ENCODE data around the gene SH3RF3.

The SH3RF3 gene

DNA sequence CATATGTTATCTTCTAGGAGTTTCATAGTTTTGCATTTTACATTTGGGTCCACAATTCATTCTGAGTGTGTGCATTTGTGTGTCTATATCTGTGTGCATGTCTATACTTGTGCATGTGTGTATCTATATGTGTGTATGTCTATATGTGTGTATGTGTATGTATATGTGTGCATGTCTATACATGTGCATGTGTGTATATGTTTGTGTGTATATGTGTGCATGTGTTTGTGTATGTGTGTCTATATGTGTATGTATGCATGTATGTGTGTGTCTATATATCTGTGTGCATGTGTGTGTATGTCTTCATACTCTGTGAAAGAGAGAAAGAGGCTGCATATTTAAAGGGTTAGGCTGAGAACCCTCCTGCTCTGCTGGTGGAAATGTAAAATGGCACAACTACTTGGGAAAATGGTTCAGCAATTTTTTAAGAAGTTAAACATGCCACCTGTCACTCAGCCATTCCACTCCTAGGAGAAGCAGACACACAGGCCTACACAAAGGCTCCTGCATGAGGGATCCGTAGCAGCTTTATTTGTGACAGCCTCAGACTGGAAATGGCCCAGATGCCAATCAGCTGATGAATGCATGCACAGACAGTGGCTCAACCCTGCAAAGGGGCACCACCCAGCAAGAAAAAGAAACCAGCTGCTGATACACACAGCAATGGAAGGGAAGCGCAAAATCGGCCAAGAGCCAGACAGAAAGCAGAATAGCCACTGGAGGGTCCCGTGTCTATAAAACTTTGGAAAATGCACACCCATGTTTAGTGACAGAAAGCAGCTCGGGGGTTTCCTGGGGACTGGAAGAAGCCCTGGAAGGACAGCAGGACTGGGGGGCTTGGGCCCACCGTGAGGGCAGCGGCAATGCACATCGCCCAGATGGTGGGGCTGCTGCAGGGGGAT is 337.9 kb downstream of the SH3RF3 start:
- no peak for DNase-seq

DNA sequence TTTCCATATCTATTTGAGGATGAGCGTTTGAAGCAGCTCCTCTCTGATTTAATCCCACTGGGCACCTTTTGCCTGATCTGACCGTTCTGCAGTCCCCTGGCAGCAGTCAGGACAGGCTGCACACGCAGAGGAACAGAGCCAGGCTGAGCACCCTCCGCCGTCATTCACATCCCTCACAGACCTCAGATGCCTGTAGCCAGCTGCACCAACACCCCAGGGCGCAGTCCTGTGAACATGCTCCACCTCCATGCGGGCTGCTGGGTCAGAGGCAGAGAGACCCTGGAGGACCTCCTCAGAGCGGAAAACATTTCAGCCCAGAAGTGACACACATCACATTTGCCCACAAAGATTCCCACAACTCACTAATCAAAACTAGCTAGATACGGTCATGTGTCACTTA is 338.7 kb downstream of the SH3RF3 start:
- no peak for DNase-seq

DNA sequence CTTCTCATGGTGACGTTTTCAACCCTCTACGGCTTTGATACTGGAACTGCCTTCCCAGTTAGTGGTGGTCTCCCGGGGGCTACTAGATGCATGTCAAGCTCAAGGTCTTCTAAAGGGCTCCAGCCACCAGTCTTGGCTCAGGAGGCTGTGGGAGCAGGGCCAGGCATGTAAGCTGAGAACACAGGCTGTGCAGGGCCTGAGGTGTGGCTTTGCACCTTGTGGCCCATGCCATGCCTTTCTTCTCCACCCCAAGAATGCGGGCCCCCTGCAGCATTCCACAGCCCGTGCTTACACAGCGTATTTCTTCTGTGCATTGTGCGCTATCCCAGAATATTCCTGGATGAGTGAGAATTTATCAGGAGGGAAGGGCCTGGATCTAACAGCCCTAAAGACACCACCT is 339.9 kb downstream of the SH3RF3 start:
- DNase-seq, result no peak

DNA sequence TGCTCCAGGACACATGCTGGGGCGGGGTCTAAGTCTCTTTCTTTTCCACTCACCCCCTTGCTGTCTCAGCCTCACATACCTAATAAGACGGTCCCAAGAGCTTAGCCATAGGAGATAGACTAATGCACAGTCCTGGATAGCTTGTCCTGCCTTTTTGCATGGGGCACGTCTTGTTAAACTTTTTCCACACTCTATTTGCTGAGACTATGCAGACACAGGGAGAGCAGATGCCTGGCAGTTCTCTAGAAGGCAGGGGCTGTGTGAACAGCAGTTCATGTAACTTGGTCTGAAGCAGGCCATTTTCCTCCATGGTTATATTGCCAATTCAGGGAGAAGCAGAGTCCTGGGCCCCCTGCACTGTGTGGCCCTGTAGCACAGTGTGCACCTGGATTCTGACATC is 342.7 kb downstream of the SH3RF3 start:
- no peak for DNase-seq

DNA sequence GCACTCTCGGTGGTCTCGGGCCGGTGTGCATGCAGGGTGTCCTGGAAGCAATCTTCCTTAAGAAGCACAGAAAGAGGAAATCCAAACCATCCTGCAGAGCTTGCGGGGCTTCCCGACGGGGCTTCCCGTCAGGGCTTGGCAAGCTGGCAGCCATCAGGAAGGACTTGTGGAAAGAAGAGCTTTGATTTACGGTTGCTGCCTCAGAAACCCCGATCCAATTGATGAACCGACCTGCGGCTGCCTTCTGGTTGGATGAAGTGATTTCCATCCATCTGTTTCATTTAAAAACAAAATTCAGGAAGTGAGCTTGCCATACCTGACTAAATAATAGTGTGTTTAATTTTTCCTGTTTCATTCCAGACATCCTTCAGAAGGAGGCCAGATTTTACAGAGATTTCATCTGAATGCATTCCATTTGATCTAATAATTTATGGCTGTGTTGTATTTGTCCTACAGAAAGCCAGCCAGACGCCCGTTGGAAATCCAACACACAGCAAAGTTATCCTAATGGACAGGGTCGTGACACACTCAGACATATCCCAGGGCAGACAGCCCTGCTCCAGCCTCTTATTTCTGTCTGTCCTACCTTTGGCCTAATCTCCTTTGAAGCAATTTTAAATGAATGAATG is 343.4 kb downstream of the SH3RF3 start:
- DNase-seq, result no peak

DNA sequence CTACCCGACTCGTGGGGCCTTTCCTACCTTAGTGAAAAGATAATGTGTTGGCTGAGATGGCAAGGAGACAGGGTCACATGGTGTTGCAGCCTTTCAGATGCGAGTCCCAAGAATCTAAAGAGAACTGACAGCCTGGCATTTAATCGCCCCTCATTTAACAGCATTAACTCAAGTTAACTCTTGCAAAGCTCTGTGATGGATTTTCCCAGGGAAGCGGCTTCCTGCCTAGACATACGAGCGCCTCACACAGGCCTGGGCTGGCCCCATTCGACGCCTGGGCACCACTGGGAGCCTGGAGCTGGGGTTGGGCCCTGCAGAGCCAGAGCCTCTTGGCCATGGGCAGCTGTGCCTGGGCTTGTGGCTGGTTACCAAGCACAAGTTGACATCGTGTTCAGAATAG is 344.0 kb downstream of the SH3RF3 start:
- no peak for DNase-seq

DNA sequence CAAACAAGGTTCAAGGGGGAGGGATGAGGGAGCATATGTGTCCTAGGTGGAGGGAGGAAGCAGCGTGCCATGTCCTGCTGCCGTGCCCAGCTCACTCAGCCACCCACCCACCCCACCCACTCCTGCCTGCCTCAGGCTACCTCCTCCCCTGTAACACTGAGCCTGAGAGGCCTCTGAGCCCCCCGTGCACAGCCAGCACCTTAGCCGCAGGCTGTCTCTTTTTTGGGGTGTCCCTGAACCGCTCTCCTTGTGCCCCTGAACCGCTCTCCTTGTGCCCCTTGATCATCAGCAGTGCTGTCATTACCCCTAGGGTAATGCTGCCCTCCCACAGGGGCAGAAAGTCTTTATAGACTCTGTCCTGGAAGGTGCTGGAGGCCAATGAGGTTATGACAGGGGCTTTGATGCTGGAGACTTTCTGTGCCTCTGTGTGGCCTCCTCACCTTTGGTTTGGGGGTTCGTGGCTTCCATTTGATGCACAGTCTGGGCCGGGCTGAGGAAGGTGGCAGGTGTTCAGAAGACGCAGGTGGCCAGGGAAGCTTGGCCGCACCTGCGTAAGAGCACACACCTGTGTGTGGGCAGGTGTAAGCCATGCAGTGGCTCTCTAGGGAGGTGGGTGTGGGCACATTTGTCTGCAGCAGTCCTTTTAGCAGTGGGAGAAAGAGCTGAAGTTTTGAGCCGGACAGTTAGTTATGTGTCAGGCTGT is 344.8 kb downstream of the SH3RF3 start:
- no peak for DNase-seq

DNA sequence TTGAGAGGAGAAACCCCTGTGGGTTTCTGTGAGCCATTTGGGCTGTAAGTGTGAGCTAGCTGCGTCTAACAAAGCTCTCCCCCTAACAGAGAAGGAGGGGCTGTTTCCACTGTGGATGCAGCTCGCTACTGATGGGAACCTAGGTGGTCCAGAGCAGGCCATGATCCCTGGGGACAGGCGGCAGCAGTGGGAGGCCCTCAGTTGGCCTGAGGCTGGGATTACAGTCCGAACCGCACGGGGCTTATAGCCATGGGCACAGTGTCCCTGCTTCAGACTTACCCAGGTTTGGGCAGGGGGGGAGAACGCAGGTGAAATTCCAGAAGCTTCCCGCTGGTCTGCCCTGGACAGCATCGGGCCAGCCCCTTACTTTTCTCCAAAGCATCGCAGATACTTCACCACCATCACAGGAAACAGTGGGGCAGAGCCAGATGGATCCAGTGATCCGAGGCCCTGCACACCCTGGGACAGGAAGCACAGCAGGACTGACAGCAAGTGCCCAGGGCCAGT is 345.4 kb downstream of the SH3RF3 start:
- DNase-seq, result no peak

DNA sequence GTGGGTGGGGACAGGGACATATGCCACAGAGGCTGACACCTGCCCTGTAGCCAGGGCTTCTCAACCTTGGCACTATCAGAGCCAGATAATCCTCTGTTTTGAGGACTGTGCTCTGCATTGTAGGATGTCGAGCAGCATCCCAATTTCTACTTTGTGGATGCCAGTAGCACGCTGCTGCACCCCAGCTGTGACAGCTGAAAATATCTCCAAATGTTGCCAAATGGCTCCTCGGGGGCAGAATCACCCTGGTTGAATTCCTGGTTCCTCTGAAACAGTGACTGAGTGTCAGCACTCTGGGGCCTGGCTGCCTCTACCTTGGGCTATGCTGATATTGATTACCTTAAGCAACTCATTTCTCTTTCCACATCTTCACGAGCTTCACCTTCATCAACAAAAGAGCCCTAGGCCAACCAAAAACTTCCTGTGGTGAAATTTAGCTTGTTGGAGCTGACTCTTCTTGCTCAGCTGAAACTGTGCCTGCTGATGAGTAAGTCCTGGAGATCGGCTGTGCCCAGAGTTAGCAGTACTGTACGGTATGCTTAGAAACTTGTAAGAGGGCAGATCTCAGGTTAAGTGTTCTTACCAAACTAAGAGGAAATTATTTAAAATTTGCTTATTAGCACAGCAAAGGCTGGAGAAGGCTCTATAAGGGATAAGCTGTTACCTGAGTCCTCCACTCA is 346.7 kb downstream of the SH3RF3 start:
- no peak for DNase-seq

DNA sequence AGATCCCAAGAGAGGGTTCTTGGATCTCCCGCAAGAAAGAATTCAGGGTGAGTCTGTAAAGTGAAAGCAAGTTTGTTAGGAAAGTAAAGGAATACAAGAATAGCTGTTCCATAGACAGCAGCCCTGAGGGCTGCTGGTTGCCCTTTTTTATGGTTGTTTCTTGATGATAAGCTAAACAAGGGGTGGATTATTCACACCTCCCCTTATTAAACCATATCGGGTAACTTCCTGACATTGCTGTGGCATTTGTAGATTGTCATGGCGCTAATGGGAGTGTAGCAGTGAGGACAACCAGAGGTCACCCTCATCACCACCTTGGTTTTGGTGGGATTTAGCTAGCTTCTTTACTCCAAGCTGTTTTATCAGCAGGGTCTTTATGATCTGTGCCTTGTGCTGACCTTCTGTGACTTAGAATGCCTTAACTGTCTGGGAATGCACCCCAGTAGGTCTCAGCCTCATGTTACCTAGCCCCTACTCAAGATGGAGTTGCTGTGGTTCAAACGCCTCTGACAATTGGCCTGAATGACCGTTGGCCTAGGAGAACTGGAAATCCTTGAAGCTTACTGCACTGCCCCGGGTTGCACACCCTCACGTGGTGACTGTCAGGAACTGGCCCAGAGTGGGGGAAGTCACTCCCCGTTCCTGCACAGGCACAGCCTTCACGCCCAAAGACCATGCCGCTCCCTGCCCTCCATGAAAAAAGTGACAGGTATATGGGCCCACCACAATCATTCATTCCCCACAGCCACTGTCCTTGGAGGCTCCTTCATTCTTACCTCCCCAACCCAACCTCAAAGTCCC is 347.8 kb downstream of the SH3RF3 start:
- DNase-seq, result no peak

DNA sequence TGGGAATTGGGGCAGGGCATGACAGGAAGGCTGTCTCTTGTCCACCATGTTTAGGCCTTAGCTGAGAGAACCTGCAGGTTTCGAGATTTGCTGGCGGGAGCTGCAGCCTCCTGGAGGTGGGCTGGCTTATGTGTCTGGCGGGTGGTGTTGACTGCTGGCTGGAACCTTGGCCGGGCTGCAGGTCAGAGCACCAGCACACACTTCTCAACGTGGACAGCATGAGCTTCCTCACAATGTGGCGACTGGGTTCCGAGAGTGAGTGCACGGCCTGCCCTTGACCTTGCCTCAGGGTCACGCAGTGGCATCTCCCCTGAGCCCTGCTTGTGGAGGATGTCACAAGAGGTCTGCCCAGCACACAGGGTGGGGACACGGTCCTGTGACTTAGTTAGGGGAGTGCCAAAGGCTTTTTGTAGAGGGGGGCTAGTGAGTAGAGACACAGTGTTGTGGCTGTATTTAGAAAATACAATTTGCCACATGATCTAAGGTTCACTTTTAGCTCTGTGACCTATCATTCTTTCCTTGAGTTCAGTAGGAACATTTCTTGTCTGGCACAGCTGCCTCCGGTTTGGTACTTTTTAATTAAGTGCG is 350.0 kb downstream of the SH3RF3 start:
- DNase-seq, result no peak

DNA sequence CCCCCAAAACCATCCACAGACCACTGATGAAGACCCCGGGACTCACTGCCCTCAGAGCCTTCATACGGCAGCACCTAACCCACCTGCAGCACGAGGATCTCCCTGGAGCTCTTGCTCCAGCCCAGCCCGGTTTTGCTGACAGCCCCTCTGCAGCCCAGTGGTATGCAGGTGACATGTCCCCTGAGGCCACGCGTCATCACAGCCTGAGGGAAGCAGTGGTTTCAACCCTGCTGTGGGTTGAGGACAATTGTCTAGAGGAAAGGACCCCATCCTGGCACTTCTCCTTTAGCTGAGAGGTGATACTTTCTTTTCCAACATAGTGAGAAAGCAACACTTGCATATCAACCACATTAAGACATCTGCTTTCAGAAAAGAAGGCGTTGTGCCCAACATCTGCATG is 350.8 kb downstream of the SH3RF3 start:
- no peak for DNase-seq

DNA sequence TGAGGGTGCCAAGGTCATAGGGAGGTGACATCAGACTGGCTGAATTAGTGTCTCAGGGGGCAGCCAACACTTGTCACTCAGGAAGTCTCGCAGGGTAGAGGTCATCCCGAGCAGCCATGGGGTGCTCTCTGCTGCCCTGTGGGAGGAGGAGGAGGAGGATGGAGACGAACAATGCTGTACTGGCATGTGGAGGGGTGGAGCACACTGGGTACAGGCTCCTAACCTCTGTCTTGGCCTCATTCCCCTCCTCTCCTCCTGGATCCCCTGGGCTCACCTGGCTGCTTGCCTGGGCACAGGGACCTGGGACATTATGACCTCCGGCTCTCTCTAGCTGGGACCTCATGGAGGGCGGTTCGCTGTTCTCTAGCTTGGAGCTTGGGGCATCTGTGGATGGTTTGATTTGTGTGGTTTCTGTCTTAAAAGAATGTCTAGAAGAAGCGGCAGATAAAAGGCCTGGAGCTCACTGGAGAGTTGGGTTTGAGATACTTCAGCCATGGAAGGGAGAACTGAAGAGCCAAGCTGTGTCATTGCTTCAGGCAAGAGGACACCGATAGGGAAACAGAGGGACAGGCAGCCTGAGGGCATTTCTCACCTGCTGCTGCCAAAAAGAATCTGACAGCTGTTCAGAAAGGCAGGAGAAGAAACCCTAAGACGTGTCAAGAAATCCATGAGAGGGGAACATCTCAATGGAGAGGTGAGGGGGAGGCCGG is 351.6 kb downstream of the SH3RF3 start:
- no peak for DNase-seq

DNA sequence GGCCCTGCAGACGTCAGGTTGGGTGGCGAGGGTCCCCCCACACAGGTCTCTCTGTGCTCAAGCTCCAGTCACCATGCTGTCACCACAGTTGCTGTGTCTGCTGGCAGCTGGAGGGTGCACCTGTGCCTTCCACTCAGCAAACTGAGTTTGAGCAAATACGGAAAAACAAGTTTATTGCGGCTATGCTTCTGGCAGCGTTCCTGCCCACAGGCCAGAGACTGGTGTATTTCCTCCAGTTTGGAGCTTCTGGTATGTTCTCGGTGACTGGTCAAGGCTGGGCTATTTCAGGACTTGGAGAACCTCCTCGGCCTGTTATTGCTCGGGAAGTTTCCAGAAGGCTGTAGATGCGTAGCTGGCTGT is 352.2 kb downstream of the SH3RF3 start:
- no peak for DNase-seq

DNA sequence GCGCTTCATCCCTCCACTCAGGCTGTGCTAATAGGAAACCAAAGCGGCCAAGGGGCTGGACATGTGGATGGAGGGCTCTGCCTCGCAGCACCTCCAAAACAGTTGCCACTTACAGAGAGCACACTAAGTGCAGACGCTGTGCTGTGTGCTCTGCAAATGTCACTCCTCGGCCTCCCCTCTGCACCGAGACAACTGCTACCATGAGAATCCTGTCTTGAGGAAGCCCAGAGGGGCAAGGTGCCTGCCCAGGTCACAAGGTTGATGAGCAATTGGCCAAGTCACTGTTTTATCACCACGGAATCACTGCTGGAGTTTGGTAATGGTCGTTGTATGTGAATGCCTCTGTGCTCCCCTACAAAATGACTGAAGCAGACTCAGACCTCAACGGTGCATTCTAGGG is 352.6 kb downstream of the SH3RF3 start:
- DNase-seq, result no peak

DNA sequence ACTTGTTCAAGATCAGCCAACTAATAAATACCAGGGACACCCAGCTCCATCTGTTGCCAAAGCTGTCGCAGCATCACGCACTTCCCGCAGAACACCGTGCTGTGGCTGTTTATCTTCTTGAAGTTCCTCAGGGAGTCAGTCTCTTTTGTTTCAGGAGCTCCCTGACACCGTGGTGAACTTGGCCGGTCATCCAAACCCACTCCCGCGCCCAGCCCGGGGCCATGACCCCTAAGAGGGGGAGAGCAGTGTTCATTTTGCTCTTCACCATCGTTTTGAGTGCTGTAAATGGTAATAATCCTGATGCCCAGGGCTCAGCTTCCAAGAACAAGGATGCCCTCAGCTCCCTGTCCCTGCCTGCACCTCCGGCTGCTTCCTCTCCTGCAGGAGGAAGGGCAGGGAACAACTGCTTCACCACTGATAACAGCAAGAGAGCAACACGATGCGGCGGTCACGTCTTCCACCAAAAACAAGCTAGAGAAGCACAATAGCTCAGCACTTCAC is 353.4 kb downstream of the SH3RF3 start:
- DNase-seq, result no peak

DNA sequence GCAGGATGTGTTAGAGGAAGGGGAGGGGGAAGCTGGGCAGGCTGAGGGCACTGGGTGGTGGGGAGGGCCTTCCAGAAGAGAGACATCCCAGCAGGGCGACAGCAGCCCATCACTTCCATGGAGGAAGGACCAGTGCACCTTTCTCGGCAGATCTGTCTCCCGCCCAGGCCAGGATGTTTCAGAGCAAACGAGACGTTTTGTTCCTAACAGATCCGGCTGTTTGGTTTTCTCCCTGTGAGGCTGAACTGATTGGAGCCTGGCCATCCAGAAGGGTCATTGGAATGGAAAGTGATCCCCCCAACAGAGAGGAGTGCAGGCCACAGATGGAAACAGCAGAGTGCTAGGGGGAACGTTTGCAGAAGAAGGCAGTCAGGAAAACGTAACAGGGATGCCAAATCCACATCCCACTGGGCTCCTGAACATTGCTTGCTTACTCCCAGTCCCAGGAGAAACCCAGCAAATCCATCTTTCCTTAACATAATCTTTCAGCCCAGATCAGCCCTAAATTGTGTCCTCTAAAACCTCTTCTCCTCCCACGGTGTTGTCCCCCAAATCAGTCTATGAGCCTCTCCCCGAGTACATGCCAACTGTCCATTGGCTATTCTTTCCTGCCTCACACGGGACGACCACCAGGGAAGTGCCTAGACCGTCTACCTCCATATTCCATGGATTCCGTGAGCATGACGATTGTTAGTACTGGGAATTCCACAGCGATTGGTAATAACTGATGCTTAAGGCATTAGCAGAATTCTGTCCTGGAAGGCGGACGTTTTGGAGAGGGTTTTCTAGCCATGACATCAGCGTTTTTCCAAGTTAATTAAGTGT is 357.9 kb downstream of the SH3RF3 start:
- peak; percentile 59 for DNase-seq

DNA sequence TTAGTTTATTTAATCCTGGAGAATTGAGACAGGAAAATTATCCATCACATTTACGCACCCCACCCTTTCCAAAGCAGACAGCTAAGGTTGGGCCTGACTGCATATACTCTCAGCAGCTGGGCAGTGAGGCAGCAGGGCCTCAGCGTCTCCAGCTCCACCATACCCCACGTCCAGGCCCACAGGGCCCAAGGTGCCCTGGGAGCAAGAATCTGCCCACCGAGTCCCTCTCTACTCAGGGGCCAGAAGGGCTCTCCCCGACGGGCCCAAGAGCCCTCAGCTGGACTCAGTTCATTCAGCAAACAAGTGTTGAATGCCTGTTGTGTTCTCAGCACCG is 358.5 kb downstream of the SH3RF3 start:
- DNase-seq, result no peak

DNA sequence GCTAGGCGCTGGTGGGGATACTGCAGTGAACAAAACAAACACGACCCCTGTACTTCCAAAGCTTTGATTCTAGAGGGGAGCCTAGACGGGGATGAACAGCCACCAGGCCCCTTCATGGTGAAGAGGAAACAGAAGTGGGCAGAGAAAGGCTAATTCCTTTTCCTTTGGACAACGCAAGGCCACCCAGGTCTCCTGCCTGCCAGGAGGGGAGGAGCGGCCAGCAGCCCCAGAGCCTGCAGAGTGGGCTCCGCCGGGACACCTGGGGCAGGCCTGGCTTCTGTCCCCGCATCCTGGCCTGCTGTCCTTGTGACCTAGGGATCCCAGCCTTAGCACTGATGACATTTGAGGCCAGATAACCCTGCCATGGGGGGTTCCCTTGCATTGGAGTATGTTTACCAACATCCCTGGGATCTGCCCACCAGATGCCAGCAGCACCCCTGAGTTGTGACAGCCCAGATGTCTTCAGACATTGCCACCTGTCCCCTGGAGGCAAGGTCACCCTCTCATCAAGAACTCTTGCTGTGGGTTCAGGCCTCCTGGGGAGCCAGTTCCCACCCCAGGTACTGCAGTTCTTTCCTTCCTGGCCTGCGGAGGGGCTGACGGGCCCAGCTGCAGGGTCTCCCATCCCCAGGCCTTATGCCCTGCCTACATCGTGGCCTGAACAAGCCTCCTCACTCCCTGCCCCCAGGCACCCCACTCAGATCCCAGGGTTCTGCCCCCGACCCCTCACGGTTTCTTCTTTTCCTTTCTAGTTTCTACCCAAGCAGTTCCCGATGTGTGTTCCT is 359.1 kb downstream of the SH3RF3 start:
- DNase-seq, result no peak

All from T1000 (cell line).